Measurements from ENCODE around the gene CAP2. TPM values are rescaled to one million over a fixed set of nuclear protein-coding genes. Genes with fewer than 3 reads are reported as not detected.

The CAP2 gene
- total and polyA plus RNA-seq, 2 experiments from 2014 or later: 6.7 to 9.1 TPM

- TF ChIP-seq ZNF462 (CRISPR knock-in tag; IDR thresholded peaks at IDR 0.05) (no peak), NANOG (IDR thresholded peaks at IDR 0.05; ENCODE audit: borderline replicate concordance) (no peak), ETS1 (IDR thresholded peaks at IDR 0.05) (no peak)
Observed at GRCh38 chr6:17589406-17590096, 196.2 kb downstream of the CAP2 start (continued).

- Histone ChIP-seq H3K36me3 (ENCODE audit: insufficient read depth) (no peaks in the 10 kb centered on the region), H3K27ac (ENCODE audit: low read depth) (no peak overlapping the region), H3K4me3 (no peak overlapping the region), H3F3A (replicated peaks; ENCODE audit: low read depth) (no peaks in the 10 kb centered on the region), H3K79me2 (replicated peaks; ENCODE audit: insufficient read depth) (no peaks in the 10 kb centered on the region), H2AFZ (no peak overlapping the region), H3K4me2 (no peak overlapping the region), H4K20me1 (replicated peaks; ENCODE audit: insufficient read depth) (no peaks in the 10 kb centered on the region), H3K9me2 (ENCODE audit: insufficient read depth) (no peaks in the 10 kb centered on the region), H3K27me3 (ENCODE audit: insufficient read depth) (no peaks in the 10 kb centered on the region), H3K4me1 (ENCODE audit: insufficient read depth) (no peaks in the 10 kb centered on the region)
- Mint-ChIP-seq H3K9me3 (no peaks in the 10 kb centered on the region; the same call in 2 of the 3 replicates), H3K4me1 (no peaks in the 10 kb centered on the region), H3K36me3 (ENCODE audit: low read depth) (no peaks in the 10 kb centered on the region), H3K4me3 (no peak overlapping the region), H3K27me3 (ENCODE audit: insufficient read depth, low read depth, poor library complexity) (no peaks in the 10 kb centered on the region), H3K27ac (no peak overlapping the region)
- ATAC-seq: no peak
- TF ChIP-seq ZNF114 (CRISPR knock-in tag; IDR thresholded peaks at IDR 0.05): no peak
- no peak for TF ChIP-seq STAT1 (IDR thresholded peaks at IDR 0.05; ENCODE audit: unreplicated experiment)
- TF ChIP-seq POLR2AphosphoS5 (IDR thresholded peaks at IDR 0.05; ENCODE audit: low read depth): no peak
- TF ChIP-seq EZH2 (IDR thresholded peaks at IDR 0.05; ENCODE audit: low read depth, unreplicated experiment): no peak
- no peak for DNase-seq (ENCODE audit: low spot score)
Observed at GRCh38 chr6:17591287-17591686, 197.9 kb downstream of the CAP2 start.

All from GM23338 (cell line).